GM06990 (cell line): Measurements from ENCODE around the gene ZBTB7C.

Experiments used
- DNase-seq: peaks from one replicate; pipeline ENCODE4 v3.0.0-alpha.2; 2011; ENCODE audit not compliant: insufficient read length; ENCODE audit errors: extremely low read depth
- H3K27me3 ChIP-seq: replicated peaks from 2 replicates; pipeline ENCODE4 v1.6.0; 2011; ENCODE audit warnings: low read length; ENCODE audit not compliant: control insufficient read depth, insufficient read depth
- H3K36me3 ChIP-seq: 2 replicates; pipeline ENCODE4 v1.5.1; 2011; ENCODE audit warnings: low read length; ENCODE audit not compliant: control insufficient read depth, insufficient read depth
- H3K4me3 ChIP-seq: replicated peaks from 2 replicates; pipeline ENCODE4 v1.5.1; 2011; ENCODE audit warnings: low read depth, mild to moderate bottlenecking, control low read depth, low read length
- TF ChIP-seq, protein P1 (sequence below): IDR thresholded peaks from 2 replicates; pipeline ENCODE4 v1.5.1; 2011; ENCODE audit warnings: low read length, control low read depth, mild to moderate bottlenecking, inconsistent platforms; ENCODE audit not compliant: insufficient read depth, poor library complexity, severe bottlenecking

Gene ZBTB7C

DNA sequence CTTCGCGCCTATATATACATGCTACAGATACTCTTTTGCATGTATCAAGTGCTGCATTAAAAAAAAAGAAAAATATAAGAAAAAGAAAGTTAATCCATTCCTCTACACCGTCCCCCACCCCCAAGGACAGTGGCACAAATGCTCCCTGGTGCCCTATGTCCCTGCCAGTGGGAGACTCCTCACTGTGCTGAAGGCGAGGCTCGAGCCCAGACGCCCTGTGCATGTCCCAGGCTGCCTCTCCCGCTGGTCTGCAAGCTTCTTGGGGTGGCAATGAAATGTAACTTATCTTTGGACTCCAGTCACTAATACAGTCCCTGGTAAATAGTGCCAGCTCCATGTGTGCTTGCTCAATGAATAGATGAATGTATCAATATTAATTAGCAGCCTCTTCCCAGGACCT lies 293.2 kb downstream of the ZBTB7C start:
- TF ChIP-seq, protein P1, sequence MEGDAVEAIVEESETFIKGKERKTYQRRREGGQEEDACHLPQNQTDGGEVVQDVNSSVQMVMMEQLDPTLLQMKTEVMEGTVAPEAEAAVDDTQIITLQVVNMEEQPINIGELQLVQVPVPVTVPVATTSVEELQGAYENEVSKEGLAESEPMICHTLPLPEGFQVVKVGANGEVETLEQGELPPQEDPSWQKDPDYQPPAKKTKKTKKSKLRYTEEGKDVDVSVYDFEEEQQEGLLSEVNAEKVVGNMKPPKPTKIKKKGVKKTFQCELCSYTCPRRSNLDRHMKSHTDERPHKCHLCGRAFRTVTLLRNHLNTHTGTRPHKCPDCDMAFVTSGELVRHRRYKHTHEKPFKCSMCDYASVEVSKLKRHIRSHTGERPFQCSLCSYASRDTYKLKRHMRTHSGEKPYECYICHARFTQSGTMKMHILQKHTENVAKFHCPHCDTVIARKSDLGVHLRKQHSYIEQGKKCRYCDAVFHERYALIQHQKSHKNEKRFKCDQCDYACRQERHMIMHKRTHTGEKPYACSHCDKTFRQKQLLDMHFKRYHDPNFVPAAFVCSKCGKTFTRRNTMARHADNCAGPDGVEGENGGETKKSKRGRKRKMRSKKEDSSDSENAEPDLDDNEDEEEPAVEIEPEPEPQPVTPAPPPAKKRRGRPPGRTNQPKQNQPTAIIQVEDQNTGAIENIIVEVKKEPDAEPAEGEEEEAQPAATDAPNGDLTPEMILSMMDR, result no peak
- Histone ChIP-seq H3K4me3 (no peak overlapping the region), H3K27me3 (no peaks in the 10 kb centered on the region; the same call in 1 of the 2 replicates), H3K36me3 (no peaks in the 10 kb centered on the region)
- no peak for DNase-seq

DNA sequence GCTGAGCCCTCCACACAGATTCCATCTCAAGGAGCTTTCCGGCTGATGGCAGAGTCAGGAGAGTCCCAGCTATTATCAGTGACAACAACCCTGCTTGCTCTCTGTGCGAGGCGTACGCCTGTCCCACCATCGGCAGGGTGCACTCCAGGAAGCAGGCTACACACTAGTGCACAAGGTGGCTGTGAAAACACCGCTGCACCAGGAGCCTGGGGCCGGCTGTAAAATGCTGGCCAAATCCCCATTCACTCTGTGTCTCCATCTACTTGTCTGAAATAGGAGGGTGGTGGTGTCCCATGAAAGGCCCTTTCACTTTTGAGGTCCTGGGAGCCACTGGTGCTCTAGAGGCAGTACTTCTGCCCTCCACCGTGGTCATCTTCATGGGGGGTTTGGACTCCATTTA lies 295.5 kb downstream of the ZBTB7C start:
- Histone ChIP-seq H3K36me3 (no peaks in the 10 kb centered on the region), H3K4me3 (no peak overlapping the region), H3K27me3 (no peaks in the 10 kb centered on the region; the same call in 1 of the 2 replicates)
- TF ChIP-seq, protein P1, result no peak
- no peak for DNase-seq

DNA sequence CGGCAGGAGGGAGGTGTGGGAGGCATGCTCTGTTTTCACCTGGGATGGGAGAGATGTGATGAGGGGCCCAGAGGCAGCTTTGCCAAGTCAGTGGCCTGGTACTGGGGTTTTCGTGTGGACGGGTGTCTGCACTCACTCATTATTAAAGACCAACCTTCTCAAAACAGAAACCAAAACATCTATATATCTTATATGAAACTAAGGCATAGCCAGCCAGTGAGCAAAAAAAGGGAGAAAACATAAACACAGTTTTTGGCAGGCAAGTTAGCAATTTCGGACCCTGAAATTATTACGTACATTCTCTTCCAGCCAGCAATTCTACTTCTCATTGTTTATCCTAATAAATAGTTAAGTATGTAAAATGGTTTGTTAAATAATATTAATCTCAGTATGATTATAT lies 297.6 kb downstream of the ZBTB7C start:
- Histone ChIP-seq H3K27me3 (peaks cover 2% of the 10 kb centered on the region), H3K36me3 (no peaks in the 10 kb centered on the region), H3K4me3 (no peak overlapping the region)
- DNase-seq, result no peak
- TF ChIP-seq, protein P1, result no peak

DNA sequence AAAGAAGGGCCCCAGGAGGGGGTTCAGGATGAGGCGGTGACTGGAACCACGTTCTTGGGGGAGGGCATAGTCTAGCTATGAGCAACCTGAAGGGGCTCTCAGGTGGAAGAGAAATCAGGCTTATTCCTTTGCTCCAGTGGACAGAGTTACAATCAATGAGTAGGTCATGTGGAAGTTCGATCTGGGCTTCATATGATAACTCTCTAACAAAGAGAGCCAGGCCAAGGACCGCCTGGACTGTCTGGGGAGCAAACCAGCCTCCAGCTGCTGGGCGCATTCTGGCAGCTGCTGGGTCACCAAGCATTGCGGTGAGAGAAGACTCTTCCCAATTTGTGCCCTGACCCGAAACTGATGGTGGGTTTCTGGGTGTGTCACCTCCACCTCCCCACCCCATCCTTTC lies 298.4 kb downstream of the ZBTB7C start:
- TF ChIP-seq, protein P1, result no peak
- H3K27me3 ChIP-seq, result peaks cover 2% of the 10 kb centered on the region
- H3K4me3 ChIP-seq, result no peak overlapping the region
- H3K36me3 ChIP-seq, result no peaks in the 10 kb centered on the region
- DNase-seq, result no peak

DNA sequence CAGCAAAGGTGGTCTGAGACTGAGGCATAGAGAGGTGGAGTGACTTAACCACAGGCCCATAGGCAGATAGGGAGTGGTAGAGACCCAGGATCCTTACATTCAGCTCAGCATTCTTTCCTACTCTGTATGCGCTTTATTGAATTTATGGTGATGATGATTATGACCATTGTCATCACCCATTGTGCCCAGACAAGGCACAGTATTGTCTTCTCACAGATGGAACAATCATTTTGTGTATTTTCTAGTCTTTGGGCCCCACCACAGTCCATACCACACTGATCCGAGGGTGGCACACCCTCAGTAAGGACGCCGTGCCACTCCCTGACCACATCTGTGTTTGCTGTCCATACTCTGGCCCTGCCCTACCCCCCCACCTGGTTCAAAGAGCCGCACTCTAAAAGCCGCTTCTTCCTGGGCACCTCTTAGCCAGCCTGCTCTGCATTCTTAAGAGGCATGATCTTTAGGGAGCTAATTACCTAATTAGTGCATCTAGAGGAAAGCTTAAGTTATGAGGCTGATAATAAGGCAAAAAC lies 299.2 kb downstream of the ZBTB7C start:
- Histone ChIP-seq H3K4me3 (no peak overlapping the region), H3K27me3 (peaks cover 2% of the 10 kb centered on the region), H3K36me3 (no peaks in the 10 kb centered on the region)
- TF ChIP-seq, protein P1, result no peak
- DNase-seq, result no peak

DNA sequence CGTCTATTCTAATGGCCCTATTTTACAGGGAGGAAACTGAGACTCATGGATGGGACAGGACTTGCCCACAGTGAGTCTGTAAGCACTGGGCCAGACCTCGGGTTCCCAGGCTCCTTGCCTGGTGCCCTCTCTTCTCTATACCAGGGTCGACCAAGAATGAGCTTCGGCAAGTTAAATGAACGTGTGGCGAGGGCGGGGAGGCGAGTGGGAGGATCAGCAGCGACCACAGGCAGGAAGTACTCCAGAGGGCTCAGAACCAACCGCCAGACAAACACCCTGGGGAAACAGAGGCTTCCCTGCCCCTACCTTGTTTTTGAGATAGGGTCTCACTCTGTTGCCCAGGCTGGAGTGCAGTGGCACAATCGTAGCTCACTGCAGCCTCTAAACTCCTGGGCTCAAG lies 301.0 kb downstream of the ZBTB7C start:
- TF ChIP-seq, protein P1, result no peak
- H3K4me3 ChIP-seq, result no peak overlapping the region
- H3K27me3 ChIP-seq, result peaks cover 2% of the 10 kb centered on the region
- H3K36me3 ChIP-seq, result no peaks in the 10 kb centered on the region
- no peak for DNase-seq
